Measurements from ENCODE around the gene LRRTM2. TPM values are rescaled to one million over a fixed set of nuclear protein-coding genes. Genes with fewer than 3 reads are reported as not detected.

The LRRTM2 gene
- total and polyA plus RNA-seq, 2 of the 4 experiments (the other 2 are of a cell fraction) = 0.53 to 2.0 TPM

- Histone ChIP-seq H3K14ac (replicated peaks; ENCODE audit: low read depth, low read length) (no peak overlapping the region), H3K4me3 (ENCODE audit: insufficient read depth, low read depth, low read length) (no peak overlapping the region), H4K5ac (ENCODE audit: low read depth, low read length) (no peak overlapping the region), H3K56ac (ENCODE audit: extremely low read depth, insufficient read depth, low read length) (no peak overlapping the region), H2BK5ac (ENCODE audit: low read depth, low read length, poor library complexity, severe bottlenecking) (no peak overlapping the region), H2BK20ac (ENCODE audit: low read depth, low read length) (no peak overlapping the region), H4K8ac (ENCODE audit: low read depth in 2 of 2, low read length in 2 of 2) (no peak overlapping the region), H3K9me1 (ENCODE audit: insufficient read depth, low read length) (peaks cover 8% of the 10 kb centered on the region), H2AK5ac (ENCODE audit: low read depth, low read length) (no peak overlapping the region), H3K4me2 (ENCODE audit: low read depth, low read length) (no peak overlapping the region), H3K79me1 (ENCODE audit: low read depth in 1 of 2, low read length in 2 of 2) (peaks cover 29 to 64% of the 10 kb centered on the region in 2 experiments), H2BK15ac (ENCODE audit: low read depth, low read length) (no peak overlapping the region), H2AFZ (replicated peaks; ENCODE audit: low read length, poor library complexity) (no peak overlapping the region), H3K23ac (ENCODE audit: low read depth, low read length) (no peak overlapping the region), H2AK9ac (replicated peaks; ENCODE audit: low read depth, low read length, poor library complexity) (no peak overlapping the region), H3K9me3 (ENCODE audit: control insufficient read depth, insufficient read depth, low read length) (no peaks in the 10 kb centered on the region), H4K20me1 (ENCODE audit: insufficient read depth, low read length) (peaks cover 45% of the 10 kb centered on the region), H3K27me3 (ENCODE audit: control insufficient read depth, insufficient read depth, low read length) (no peaks in the 10 kb centered on the region), H3K9ac (ENCODE audit: low read depth, low read length) (no peak overlapping the region), H3K4ac (ENCODE audit: low read depth, low read length) (no peak overlapping the region), H3K27ac (ENCODE audit: insufficient read depth, low read length) (no peak overlapping the region), H3K18ac (ENCODE audit: low read depth, low read length) (no peak overlapping the region), H3K4me1 (ENCODE audit: control insufficient read depth, insufficient read depth, low read length) (0 out of 2 replicates have a peak, but pooled peaks cover 2% of the 10 kb centered on the region), H3K36me3 (ENCODE audit: control insufficient read depth, insufficient read depth, low read length) (peaks cover 25% of the 10 kb centered on the region), H2BK120ac (ENCODE audit: low read depth, low read length) (no peak overlapping the region), H4K91ac (ENCODE audit: insufficient read depth, low read depth, low read length) (no peak overlapping the region)
- intact Hi-C loops (cut with micrococcal nuclease) (loop anchor here (1.0 to 5.0 kb wide), 2 partner anchors 183 to 437 kb away; no protein-coding TSS in a partner anchor), dilution Hi-C loops (cut with HindIII; ENCODE audit: low sequenced_read_pairs, unreplicated experiment) (no loop called here), in situ Hi-C loops (cut with MboI; ENCODE audit: low sequenced_read_pairs) (loop anchor here (10.0 kb wide), 1 partner anchor 440 kb away; no protein-coding TSS in a partner anchor)
- CTCF ChIA-PET = interaction anchor here (0.6 to 0.9 kb wide), 6 partner anchors 13 to 437 kb away, joined by 3 to 5 read pairs (median 4); partner anchors contain the start of gene CTNNA1
- BruUV-seq (replicated peaks) = no TSS peak
- peak; percentile 46; the same call in 1 of the 2 replicates for ATAC-seq (ENCODE audit: low read depth)
- WGBS, 2 experiments (ENCODE audit: extremely low coverage in 2 of 2, insufficient read length in 1 of 2) = no CpG with 5 or more reads among the region's 5 CpGs
- peak; percentile 39 for DNase-seq
- POLR2A ChIA-PET (ENCODE audit: unreplicated experiment) = no interaction called here
- no peak for TF ChIP-seq NFE2L2 (IDR thresholded peaks at IDR 0.05; ENCODE audit: low read depth, low read length)
- TF ChIP-seq FOS (IDR thresholded peaks at IDR 0.05; ENCODE audit: low read depth, low read length) = no peak
- peak; percentile 38 for TF ChIP-seq RAD21 (IDR thresholded peaks at IDR 0.05; ENCODE audit: low read length)
- TF ChIP-seq CTCF (conservative IDR thresholded peaks at IDR 0.05; ENCODE audit: low read depth, low read length) = peak; percentile 52
- no peak for TF ChIP-seq ELK1 (IDR thresholded peaks at IDR 0.05; ENCODE audit: borderline replicate concordance, low read depth, low read length)
- TF ChIP-seq MAZ (IDR thresholded peaks at IDR 0.05; ENCODE audit: borderline replicate concordance, low read depth, low read length) = no peak
- TF ChIP-seq POLR2A (IDR thresholded peaks at IDR 0.05; ENCODE audit: low read depth, low read length) = no peak
- TF ChIP-seq USF2 (IDR thresholded peaks at IDR 0.05; ENCODE audit: low read depth, low read length) = no peak
- TF ChIP-seq SMC3 (IDR thresholded peaks at IDR 0.05; ENCODE audit: low read depth, low read length) = peak; percentile 49
- TF ChIP-seq RCOR1 (IDR thresholded peaks at IDR 0.05; ENCODE audit: insufficient replicate concordance, low read length) = no peak
- TF ChIP-seq MXI1 (IDR thresholded peaks at IDR 0.05; ENCODE audit: borderline replicate concordance, low read depth, low read length) = no peak
- TF ChIP-seq RFX5 (IDR thresholded peaks at IDR 0.05; ENCODE audit: low read depth, low read length) = no peak
- no peak for TF ChIP-seq MAFK (IDR thresholded peaks at IDR 0.05; ENCODE audit: low read depth, low read length)
- no peak for TF ChIP-seq CEBPB (IDR thresholded peaks at IDR 0.05; ENCODE audit: low read depth, low read length)
Observed at GRCh38 chr5:138824924-138825863, 49.9 kb downstream of the LRRTM2 start.
